Osteoblast (primary cell): ENCODE results near the gene FAM177A1. TPM values are rescaled to one million over a fixed set of nuclear protein-coding genes. Genes with fewer than 3 reads are reported as not detected.

ENCODE experiments used
- DNase-seq: peaks from one replicate; pipeline ENCODE4 v3.0.0; 2011; ENCODE audit warnings: low spot score, mixed read lengths; ENCODE audit not compliant: insufficient read length; ENCODE audit errors: missing footprints
- H2AFZ ChIP-seq: 2 replicates; pipeline ENCODE4 v1.6.0; 2011; ENCODE audit warnings: mild to moderate bottlenecking, low read length
- H3K27ac ChIP-seq: 2 replicates; pipeline ENCODE4 v1.5.1; 2011; ENCODE audit warnings: mild to moderate bottlenecking, low read depth, low read length, moderate library complexity
- H3K27me3 ChIP-seq: 2 replicates; pipeline ENCODE4 v1.6.0; 2012; ENCODE audit warnings: mild to moderate bottlenecking, control low read depth, inconsistent platforms, low read length, moderate library complexity; ENCODE audit not compliant: insufficient read depth
- H3K36me3 ChIP-seq: 2 replicates; pipeline ENCODE4 v1.5.1; 2011; ENCODE audit warnings: mild to moderate bottlenecking, low read length, control low read depth, moderate library complexity; ENCODE audit not compliant: insufficient read depth
- H3K4me1 ChIP-seq: 2 replicates; pipeline ENCODE4 v1.5.1; 2011; ENCODE audit warnings: mild to moderate bottlenecking, low read length, control low read depth, moderate library complexity; ENCODE audit not compliant: insufficient read depth
- H3K4me2 ChIP-seq: 2 replicates; pipeline ENCODE4 v1.6.0; 2011; ENCODE audit warnings: mild to moderate bottlenecking, low read length; ENCODE audit not compliant: insufficient read depth
- H3K4me3 ChIP-seq: fragments of 200-600 bp; sonication (generic); 3 replicates; pipeline ENCODE4 v1.5.1; 2012; ENCODE audit warnings: mild to moderate bottlenecking, low read length, inconsistent platforms; ENCODE audit not compliant: insufficient read depth
- H3K79me2 ChIP-seq: 2 replicates; pipeline ENCODE4 v1.6.0; 2012; ENCODE audit warnings: mild to moderate bottlenecking, low read length, control low read depth, inconsistent platforms; ENCODE audit not compliant: insufficient read depth
- H3K9me3 ChIP-seq: 2 replicates; pipeline ENCODE4 v1.5.1; 2011; ENCODE audit warnings: low read depth, low read length, control low read depth
- H4K20me1 ChIP-seq: 2 replicates; pipeline ENCODE4 v1.6.0; 2012; ENCODE audit warnings: mild to moderate bottlenecking, low read length, control low read depth; ENCODE audit not compliant: insufficient read depth
- CTCF ChIP-seq: IDR thresholded peaks from 2 replicates; pipeline ENCODE4 v1.5.1; 2011; ENCODE audit warnings: mild to moderate bottlenecking, low read depth, low read length, moderate library complexity; ENCODE audit errors: extremely low read depth
- total RNA-seq: library from RNA; depleted of rRNA; stranded (reverse); fragments of >200 nt; gene quantifications from 2 replicates; pipeline ENCODE4 v1.2.3, GENCODE V29; 2012

The FAM177A1 gene
- total RNA-seq, 1 donor: 30.0 TPM

GRCh38 chr14:35116242-35116641 is 70.2 kb downstream of the FAM177A1 start:
- peaks cover 26% of the 10 kb centered on the region for H3K36me3 ChIP-seq
- peaks cover 6% of the 10 kb centered on the region for H3K4me1 ChIP-seq
- H3K9me3 ChIP-seq: no peaks in the 10 kb centered on the region
- no peak for DNase-seq
- peaks cover 52% of the 10 kb centered on the region for H3K79me2 ChIP-seq
- peaks cover 6% of the 10 kb centered on the region for H4K20me1 ChIP-seq
- no peaks in the 10 kb centered on the region for H3K27me3 ChIP-seq
- H3K27ac ChIP-seq: no peak overlapping the region
- no peak overlapping the region for H2AFZ ChIP-seq
- H3K4me3 ChIP-seq: no peak overlapping the region
- no peak overlapping the region for H3K4me2 ChIP-seq
- TF ChIP-seq CTCF: no peak

GRCh38 chr14:35117112-35117511 is 71.0 kb downstream of the FAM177A1 start:
- DNase-seq: no peak
- Histone ChIP-seq H2AFZ (no peak overlapping the region), H3K79me2 (peaks cover 49% of the 10 kb centered on the region), H3K4me2 (no peak overlapping the region), H3K4me3 (no peak overlapping the region), H3K27ac (no peak overlapping the region), H3K9me3 (no peaks in the 10 kb centered on the region), H3K4me1 (peaks cover 6% of the 10 kb centered on the region), H3K36me3 (peaks cover 18% of the 10 kb centered on the region), H3K27me3 (no peaks in the 10 kb centered on the region), H4K20me1 (peaks cover 6% of the 10 kb centered on the region)
- no peak for TF ChIP-seq CTCF

GRCh38 chr14:35121026-35121886 is 75.2 kb downstream of the FAM177A1 start:
- no peak for TF ChIP-seq CTCF
- peaks cover 64% of the 10 kb centered on the region for H3K79me2 ChIP-seq
- H3K4me3 ChIP-seq: peak overlapping the region; percentile 84
- DNase-seq: peak; percentile 92
- H2AFZ ChIP-seq: peak overlapping the region; percentile 97
- H3K4me1 ChIP-seq: peaks cover 16% of the 10 kb centered on the region
- H3K36me3 ChIP-seq: no peaks in the 10 kb centered on the region
- no peaks in the 10 kb centered on the region for H4K20me1 ChIP-seq
- H3K27ac ChIP-seq: peak overlapping the region; percentile 99
- H3K4me2 ChIP-seq: peak overlapping the region; percentile 86
- no peaks in the 10 kb centered on the region for H3K27me3 ChIP-seq
- H3K9me3 ChIP-seq: no peaks in the 10 kb centered on the region

- no peak for TF ChIP-seq CTCF
- Histone ChIP-seq H2AFZ (peak within 1 kb of the TSS; percentile 97), H3K4me1 (peaks cover 16% of the 10 kb centered on the region), H3K27ac (peak within 1 kb of the TSS; percentile 99), H3K4me2 (peak within 1 kb of the TSS; percentile 86), H3K27me3 (no peaks in the 10 kb centered on the region), H3K79me2 (peaks cover 57% of the 10 kb centered on the region), H3K36me3 (no peaks in the 10 kb centered on the region), H3K9me3 (no peaks in the 10 kb centered on the region), H4K20me1 (no peaks in the 10 kb centered on the region), H3K4me3 (peak within 1 kb of the TSS; percentile 84)
- DNase-seq: peak; percentile 92
Measured at GRCh38 chr14:35121887-35122695, 76.0 kb downstream of the FAM177A1 start, which contains the start of the genes PPP2R3C and PRORP. TSS of gene PPP2R3C (minus strand) at chr14:35121990. CDS start at chr14:35121959, 31 bp downstream. TSS of gene PRORP (plus strand) at chr14:35122552. CDS start at chr14:35123246, 694 bp downstream.
